ENCODE measurements around the gene ZNF697.
"Not testable (repeated sequence)": the region's sequence is repeated elsewhere in the genome, so short reads cannot be mapped to it uniquely, and the experiment has no call there.

- TF ChIP-seq EZH2 (IDR thresholded peaks at IDR 0.05; ENCODE audit: borderline replicate concordance, insufficient read depth, low read depth, low read length, poor library complexity, severe bottlenecking); CTCF (IDR thresholded peaks at IDR 0.05): not testable (repeated sequence)
Measured at GRCh38 chr1:119696863-119697262, 48.8 kb upstream of the ZNF697 start.

Measured in B cell (primary cell).